Measurements from ENCODE around the gene TOP2A. TPM values are rescaled to one million over a fixed set of nuclear protein-coding genes. Genes with fewer than 3 reads are reported as not detected.
A peak's percentile ranks its signal among the peaks of the same experiment; 100 is the strongest.

Gene TOP2A
- total and polyA plus RNA-seq, 9 of the 15 experiments (the other 6 are each of a cell fraction or from before 2014, with no cell fraction given): 133 to 347 (median 259) TPM

DNA sequence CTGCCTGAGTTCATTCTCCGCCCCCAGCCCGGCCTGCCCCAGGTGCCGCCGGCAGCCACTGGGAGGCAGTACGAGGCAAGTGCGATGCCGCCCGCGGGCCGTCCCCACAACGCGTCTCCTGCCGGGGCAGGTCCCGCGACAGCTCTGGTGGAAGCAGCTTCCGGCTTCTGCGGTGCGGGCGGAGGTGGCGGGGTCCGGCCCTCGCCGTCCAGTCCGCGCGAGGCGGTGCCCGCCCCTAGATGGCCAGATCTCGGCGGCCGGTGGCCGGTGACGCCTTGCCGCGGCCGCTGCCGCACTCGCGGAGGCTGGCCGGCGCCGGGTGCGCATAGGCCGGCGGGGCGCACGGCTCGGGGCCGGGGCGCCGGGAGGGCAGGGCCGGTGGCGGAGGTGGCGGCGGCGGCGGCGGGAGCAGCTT lies 55.0 kb downstream of the TOP2A start (continued):
- TF ChIP-seq, protein P1, sequence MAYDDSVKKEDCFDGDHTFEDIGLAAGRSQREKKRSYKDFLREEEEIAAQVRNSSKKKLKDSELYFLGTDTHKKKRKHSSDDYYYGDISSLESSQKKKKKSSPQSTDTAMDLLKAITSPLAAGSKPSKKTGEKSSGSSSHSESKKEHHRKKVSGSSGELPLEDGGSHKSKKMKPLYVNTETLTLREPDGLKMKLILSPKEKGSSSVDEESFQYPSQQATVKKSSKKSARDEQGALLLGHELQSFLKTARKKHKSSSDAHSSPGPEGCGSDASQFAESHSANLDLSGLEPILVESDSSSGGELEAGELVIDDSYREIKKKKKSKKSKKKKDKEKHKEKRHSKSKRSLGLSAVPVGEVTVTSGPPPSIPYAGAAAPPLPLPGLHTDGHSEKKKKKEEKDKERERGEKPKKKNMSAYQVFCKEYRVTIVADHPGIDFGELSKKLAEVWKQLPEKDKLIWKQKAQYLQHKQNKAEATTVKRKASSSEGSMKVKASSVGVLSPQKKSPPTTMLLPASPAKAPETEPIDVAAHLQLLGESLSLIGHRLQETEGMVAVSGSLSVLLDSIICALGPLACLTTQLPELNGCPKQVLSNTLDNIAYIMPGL (CRISPR knock-in tag; IDR thresholded peaks at IDR 0.05): 0 out of 2 replicates have a peak, but pooled peaks have one; percentile 51
- TF ChIP-seq HDAC8 (tag; IDR thresholded peaks at IDR 0.05): no peak
- TF ChIP-seq TBP (optimal IDR thresholded peaks at IDR 0.05; ENCODE audit: low read depth, low read length): peak; percentile 56
- TF ChIP-seq ZNF507 (tag; conservative IDR thresholded peaks at IDR 0.05): no peak
- peak; percentile 88 for TF ChIP-seq HNRNPLL (IDR thresholded peaks at IDR 0.05; ENCODE audit: low read depth, low read length, poor library complexity, severe bottlenecking)
- no peak for TF ChIP-seq MCM7 (IDR thresholded peaks at IDR 0.05)
- TF ChIP-seq, protein P2, sequence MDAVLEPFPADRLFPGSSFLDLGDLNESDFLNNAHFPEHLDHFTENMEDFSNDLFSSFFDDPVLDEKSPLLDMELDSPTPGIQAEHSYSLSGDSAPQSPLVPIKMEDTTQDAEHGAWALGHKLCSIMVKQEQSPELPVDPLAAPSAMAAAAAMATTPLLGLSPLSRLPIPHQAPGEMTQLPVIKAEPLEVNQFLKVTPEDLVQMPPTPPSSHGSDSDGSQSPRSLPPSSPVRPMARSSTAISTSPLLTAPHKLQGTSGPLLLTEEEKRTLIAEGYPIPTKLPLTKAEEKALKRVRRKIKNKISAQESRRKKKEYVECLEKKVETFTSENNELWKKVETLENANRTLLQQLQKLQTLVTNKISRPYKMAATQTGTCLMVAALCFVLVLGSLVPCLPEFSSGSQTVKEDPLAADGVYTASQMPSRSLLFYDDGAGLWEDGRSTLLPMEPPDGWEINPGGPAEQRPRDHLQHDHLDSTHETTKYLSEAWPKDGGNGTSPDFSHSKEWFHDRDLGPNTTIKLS (IDR thresholded peaks at IDR 0.05; ENCODE audit: borderline replicate concordance, low read depth): no peak
- TF ChIP-seq TCF7L2 (IDR thresholded peaks at IDR 0.05; ENCODE audit: low read depth, low read length): no peak
- TF ChIP-seq FUS (optimal IDR thresholded peaks at IDR 0.05; ENCODE audit: low read depth, low read length): no peak
- TF ChIP-seq GABPB2 (CRISPR knock-in tag; conservative IDR thresholded peaks at IDR 0.05): no peak
- TF ChIP-seq ILK (tag; IDR thresholded peaks at IDR 0.05; ENCODE audit: borderline replicate concordance, low read depth): no peak
- no peak for TF ChIP-seq NR2C1 (IDR thresholded peaks at IDR 0.05)
- TF ChIP-seq NR2C1 (tag; IDR thresholded peaks at IDR 0.05): no peak
- TF ChIP-seq, protein P3, sequence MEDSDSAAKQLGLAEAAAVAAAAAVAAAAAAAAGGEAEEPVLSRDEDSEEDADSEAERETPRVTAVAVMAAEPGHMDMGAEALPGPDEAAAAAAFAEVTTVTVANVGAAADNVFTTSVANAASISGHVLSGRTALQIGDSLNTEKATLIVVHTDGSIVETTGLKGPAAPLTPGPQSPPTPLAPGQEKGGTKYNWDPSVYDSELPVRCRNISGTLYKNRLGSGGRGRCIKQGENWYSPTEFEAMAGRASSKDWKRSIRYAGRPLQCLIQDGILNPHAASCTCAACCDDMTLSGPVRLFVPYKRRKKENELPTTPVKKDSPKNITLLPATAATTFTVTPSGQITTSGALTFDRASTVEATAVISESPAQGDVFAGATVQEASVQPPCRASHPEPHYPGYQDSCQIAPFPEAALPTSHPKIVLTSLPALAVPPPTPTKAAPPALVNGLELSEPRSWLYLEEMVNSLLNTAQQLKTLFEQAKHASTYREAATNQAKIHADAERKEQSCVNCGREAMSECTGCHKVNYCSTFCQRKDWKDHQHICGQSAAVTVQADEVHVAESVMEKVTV (CRISPR knock-in tag; IDR thresholded peaks at IDR 0.05): no peak; the same call in 1 of the 2 replicates
- TF ChIP-seq PHB (CRISPR knock-in tag; IDR thresholded peaks at IDR 0.05): no peak
- no peak for TF ChIP-seq MAFK (IDR thresholded peaks at IDR 0.05; ENCODE audit: low read length)
- TF ChIP-seq, protein P4, sequence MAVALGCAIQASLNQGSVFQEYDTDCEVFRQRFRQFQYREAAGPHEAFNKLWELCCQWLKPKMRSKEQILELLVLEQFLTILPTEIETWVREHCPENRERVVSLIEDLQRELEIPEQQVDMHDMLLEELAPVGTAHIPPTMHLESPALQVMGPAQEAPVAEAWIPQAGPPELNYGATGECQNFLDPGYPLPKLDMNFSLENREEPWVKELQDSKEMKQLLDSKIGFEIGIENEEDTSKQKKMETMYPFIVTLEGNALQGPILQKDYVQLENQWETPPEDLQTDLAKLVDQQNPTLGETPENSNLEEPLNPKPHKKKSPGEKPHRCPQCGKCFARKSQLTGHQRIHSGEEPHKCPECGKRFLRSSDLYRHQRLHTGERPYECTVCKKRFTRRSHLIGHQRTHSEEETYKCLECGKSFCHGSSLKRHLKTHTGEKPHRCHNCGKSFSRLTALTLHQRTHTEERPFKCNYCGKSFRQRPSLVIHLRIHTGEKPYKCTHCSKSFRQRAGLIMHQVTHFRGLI (CRISPR knock-in tag; IDR thresholded peaks at IDR 0.05): no peak
- no peak for TF ChIP-seq ZNF778 (CRISPR knock-in tag; IDR thresholded peaks at IDR 0.05)
- TF ChIP-seq HNRNPL (IDR thresholded peaks at IDR 0.05; ENCODE audit: low read depth, low read length): peak; percentile 53; the same call in 1 of the 2 replicates
- TF ChIP-seq, protein P5, sequence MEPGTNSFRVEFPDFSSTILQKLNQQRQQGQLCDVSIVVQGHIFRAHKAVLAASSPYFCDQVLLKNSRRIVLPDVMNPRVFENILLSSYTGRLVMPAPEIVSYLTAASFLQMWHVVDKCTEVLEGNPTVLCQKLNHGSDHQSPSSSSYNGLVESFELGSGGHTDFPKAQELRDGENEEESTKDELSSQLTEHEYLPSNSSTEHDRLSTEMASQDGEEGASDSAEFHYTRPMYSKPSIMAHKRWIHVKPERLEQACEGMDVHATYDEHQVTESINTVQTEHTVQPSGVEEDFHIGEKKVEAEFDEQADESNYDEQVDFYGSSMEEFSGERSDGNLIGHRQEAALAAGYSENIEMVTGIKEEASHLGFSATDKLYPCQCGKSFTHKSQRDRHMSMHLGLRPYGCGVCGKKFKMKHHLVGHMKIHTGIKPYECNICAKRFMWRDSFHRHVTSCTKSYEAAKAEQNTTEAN (CRISPR knock-in tag; IDR thresholded peaks at IDR 0.05): no peak
- TF ChIP-seq, protein P6, sequence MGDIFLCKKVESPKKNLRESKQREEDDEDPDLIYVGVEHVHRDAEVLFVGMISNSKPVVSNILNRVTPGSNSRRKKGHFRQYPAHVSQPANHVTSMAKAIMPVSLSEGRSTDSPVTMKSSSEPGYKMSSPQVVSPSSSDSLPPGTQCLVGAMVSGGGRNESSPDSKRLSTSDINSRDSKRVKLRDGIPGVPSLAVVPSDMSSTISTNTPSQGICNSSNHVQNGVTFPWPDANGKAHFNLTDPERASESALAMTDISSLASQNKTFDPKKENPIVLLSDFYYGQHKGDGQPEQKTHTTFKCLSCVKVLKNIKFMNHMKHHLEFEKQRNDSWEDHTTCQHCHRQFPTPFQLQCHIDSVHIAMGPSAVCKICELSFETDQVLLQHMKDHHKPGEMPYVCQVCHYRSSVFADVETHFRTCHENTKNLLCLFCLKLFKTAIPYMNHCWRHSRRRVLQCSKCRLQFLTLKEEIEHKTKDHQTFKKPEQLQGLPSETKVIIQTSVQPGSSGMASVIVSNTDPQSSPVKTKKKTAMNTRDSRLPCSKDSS (IDR thresholded peaks at IDR 0.05; ENCODE audit: low read depth, partially characterized antibody): no peak
